A549 (cell line): ENCODE measurements around the gene ADAMTSL4. TPM values are rescaled to one million over a fixed set of nuclear protein-coding genes. Genes with fewer than 3 reads are reported as not detected.
A peak's percentile ranks its signal among the peaks of the same experiment; 100 is the strongest.
"Not testable (repeated sequence)": the region's sequence is repeated elsewhere in the genome, so short reads cannot be mapped to it uniquely, and the experiment has no call there.

Experiments used
- ATAC-seq, 2 experiments: fragments of 200-7000 bp in 1 of 2; fragments of >200 bp in 1 of 2; cut with Nextera tagmentation in 1 of 2; cut with Tn5 transposase in 1 of 2; 3 replicates each; pipeline versions ENCODE4 v1.8.0 to v1.9.1; 2018 to 2020; ENCODE audit warnings: mild to moderate bottlenecking in 1 of 2, moderate library complexity in 1 of 2
- CTCF ChIA-PET: fragments of 300-600 bp; sonication (Branson Sonifier 250); formaldehyde crosslinking; extraction: SDS; loops from one replicate; lab custom pipeline; 2021; ENCODE audit warnings: antibody characterized with exemption, inconsistent platforms; lab: Yijun Ruan, JAX
- POLR2A ChIA-PET: fragments of 350-600 bp; formaldehyde crosslinking; extraction: SDS; loops from one replicate; lab custom pipeline; 2021; ENCODE audit warnings: antibody characterized with exemption, inconsistent platforms; lab: Yijun Ruan, JAX
- DNase-seq, 2 experiments: peaks; one replicate each; pipeline versions ENCODE4 v3.0.0 to v3.0.0-alpha.2; 2011 to 2016; ENCODE audit warnings: low read depth in 1 of 2, low spot score in 1 of 2
- FAIRE-seq: peaks from 2 replicates; lab custom pipeline; 2011; peaks lifted over from hg19 to GRCh38; lab: Jason Lieb, UNC
- H3K27ac ChIP-seq, 2 experiments: fragments of >200 bp; sonication (Bioruptor Twin); formaldehyde crosslinking; 3 replicates each; pipeline ENCODE4 v1.5.1; 2016 to 2017
- H3K4me1 ChIP-seq: fragments of >200 bp; sonication (Bioruptor Twin); formaldehyde crosslinking; 3 replicates; pipeline ENCODE4 v1.6.1; 2016
- H3K4me2 ChIP-seq: fragments of >200 bp; sonication (Bioruptor Twin); formaldehyde crosslinking; 3 replicates; pipeline ENCODE4 v1.6.1; 2016
- H3K4me3 ChIP-seq: fragments of >200 bp; sonication (Bioruptor Twin); formaldehyde crosslinking; 3 replicates; pipeline ENCODE4 v1.5.1; 2016
- H3K9me3 ChIP-seq: fragments of >200 bp; sonication (Bioruptor Twin); formaldehyde crosslinking; 3 replicates; pipeline ENCODE4 v1.6.1; 2016
- BHLHE40 ChIP-seq: IDR thresholded peaks from 2 replicates; pipeline ENCODE4 v1.6.1; 2012; ENCODE audit warnings: low read depth, low read length, inconsistent platforms
- CBX2 ChIP-seq: fragments of 200-600 bp; sonication (generic); IDR thresholded peaks from 2 replicates; pipeline ENCODE4 v1.6.1; 2016; ENCODE audit warnings: low read depth, mild to moderate bottlenecking, borderline replicate concordance
- EHF ChIP-seq: fragments of 250-450 bp; sonication (Bioruptor Pico); IDR thresholded peaks from 2 replicates; pipeline ENCODE4 v1.5.0; 2020; ENCODE audit warnings: mild to moderate bottlenecking
- EHMT2 ChIP-seq: fragments of 200-600 bp; sonication (generic); IDR thresholded peaks from 2 replicates; pipeline ENCODE4 v1.6.1; 2016; ENCODE audit warnings: antibody characterized with exemption, low read depth, mild to moderate bottlenecking, moderate library complexity
- FOSB ChIP-seq: fragments of 250-450 bp; sonication (Bioruptor Pico); IDR thresholded peaks from 2 replicates; pipeline ENCODE4 v1.5.0; 2020; ENCODE audit warnings: mild to moderate bottlenecking, moderate library complexity
- FOSL2 ChIP-seq, 2 experiments: fragments of 450-650 bp in 1 of 2; fragments of >200 bp in 1 of 2; sonication (Bioruptor Twin) in 1 of 2; formaldehyde crosslinking; IDR thresholded peaks; 2 replicates each; pipeline versions ENCODE4 v1.5.0 to v1.6.1; 2016 to 2020; ENCODE audit warnings: mild to moderate bottlenecking in 1 of 2, moderate library complexity in 1 of 2
- HOXB13 ChIP-seq: fragments of 250-450 bp; sonication (Bioruptor Pico); IDR thresholded peaks from 2 replicates; pipeline ENCODE4 v1.5.0; 2020; ENCODE audit warnings: low read depth, mild to moderate bottlenecking, moderate library complexity
- KDM1A ChIP-seq: fragments of 200-600 bp; sonication (generic); IDR thresholded peaks from 2 replicates; pipeline ENCODE4 v1.6.1; 2016; ENCODE audit warnings: low read depth, mild to moderate bottlenecking
- NFE2L2 ChIP-seq: fragments of 150-350 bp; conservative IDR thresholded peaks from 2 replicates; pipeline ENCODE4 v1.6.1; 2014; ENCODE audit warnings: low read length
- NPAS2 ChIP-seq: fragments of 250-450 bp; sonication (Bioruptor Pico); IDR thresholded peaks from 2 replicates; pipeline ENCODE4 v1.8.0; 2022; ENCODE audit warnings: mild to moderate bottlenecking, moderate library complexity, borderline replicate concordance
- PHF8 ChIP-seq: fragments of 200-600 bp; sonication (generic); IDR thresholded peaks from 2 replicates; pipeline ENCODE4 v1.6.1; 2016; ENCODE audit warnings: low read depth, mild to moderate bottlenecking, antibody characterized with exemption, moderate library complexity, borderline replicate concordance
- POLR2AphosphoS2 ChIP-seq: conservative IDR thresholded peaks from 2 replicates; pipeline ENCODE4 v1.6.1; 2012; ENCODE audit warnings: low read length, improper control_type of control experiment, inconsistent platforms
- RCOR1 ChIP-seq: fragments of 150-350 bp; IDR thresholded peaks from 2 replicates; pipeline ENCODE4 v1.6.1; 2014; ENCODE audit warnings: antibody characterized with exemption, low read length, low read depth
- RFX5 ChIP-seq: fragments of 450-650 bp; IDR thresholded peaks from 2 replicates; pipeline ENCODE4 v1.7.1; 2014; ENCODE audit warnings: antibody characterized with exemption, mild to moderate bottlenecking, moderate library complexity
- ZNF302 ChIP-seq: fragments of 250-450 bp; sonication (Bioruptor Pico); IDR thresholded peaks from 2 replicates; pipeline ENCODE4 v1.9.0; 2021; ENCODE audit warnings: inconsistent platforms, mild to moderate bottlenecking, moderate library complexity
- ZSCAN20 ChIP-seq: fragments of 250-450 bp; sonication (Bioruptor Pico); IDR thresholded peaks from 2 replicates; pipeline ENCODE4 v1.8.0; 2022; ENCODE audit warnings: mild to moderate bottlenecking, moderate library complexity
- WGBS: methylation state at CpG from one replicate; pipeline ENCODE4 v1.1.6; 2017; ENCODE audit errors: missing lambda C conversion rate; 5-methylcytosine and 5-hydroxymethylcytosine counted together
- polyA plus RNA-seq, 4 experiments: library from polyadenylated mRNA; depleted of rRNA in 3 of 4; stranded (reverse); fragments of >200 nt; fragmentation: RNase III in 1 of 4; extraction: RNeasy Plus Mini Kit Qiagen cat#74134 plus additional on column Dnase treatment in 1 of 4; gene quantifications; 2 replicates in 3 of 4; 3 replicates in 1 of 4; pipeline ENCODE4 v1.2.3, GENCODE V29; 2011 to 2017
- TF ChIP-seq, protein P1 (sequence below): fragments of >200 bp; sonication (Bioruptor Twin); formaldehyde crosslinking; IDR thresholded peaks from 3 replicates; pipeline ENCODE4 v1.5.1; 2016
- TF ChIP-seq, protein P2 (sequence below): IDR thresholded peaks from 2 replicates; pipeline ENCODE4 v1.6.1; 2012
- TF ChIP-seq, protein P3 (sequence below): fragments of 250-450 bp; sonication (Bioruptor Pico); IDR thresholded peaks from 2 replicates; pipeline ENCODE4 v1.5.0; 2020; ENCODE audit warnings: low read depth, mild to moderate bottlenecking, moderate library complexity
- TF ChIP-seq, protein P4 (sequence below): fragments of 250-450 bp; sonication (Bioruptor Pico); IDR thresholded peaks from 2 replicates; pipeline ENCODE4 v1.5.0; 2021; ENCODE audit warnings: mild to moderate bottlenecking, moderate library complexity, borderline replicate concordance
- TF ChIP-seq, protein P5 (sequence below): IDR thresholded peaks from 2 replicates; pipeline ENCODE4 v1.6.1; 2012; ENCODE audit warnings: low read depth, borderline replicate concordance

The ADAMTSL4 gene
- polyA plus RNA-seq, 2 of the 4 experiments (the other 2 are of a cell fraction) = 1.3 to 2.0 TPM

DNA sequence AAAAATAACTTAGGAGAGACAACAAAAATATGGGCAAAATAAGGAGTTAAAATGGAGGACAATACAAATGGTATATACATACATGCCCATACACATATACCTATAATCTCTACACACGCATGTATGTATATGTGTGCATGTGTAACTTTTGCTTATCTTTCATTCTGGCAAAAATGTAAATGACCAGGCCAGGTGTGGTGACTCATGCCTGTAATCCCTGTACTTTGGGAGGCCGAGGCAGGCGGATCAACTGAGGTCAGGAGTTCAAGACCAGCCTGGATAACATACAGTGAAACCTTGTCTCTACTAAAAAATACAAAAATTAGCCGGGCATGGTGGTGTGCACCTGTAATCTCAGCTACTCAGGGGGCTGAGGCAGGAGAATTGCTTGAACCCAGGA lies 49.1 kb downstream of the ADAMTSL4 start:
- ATAC-seq = not testable (repeated sequence)

DNA sequence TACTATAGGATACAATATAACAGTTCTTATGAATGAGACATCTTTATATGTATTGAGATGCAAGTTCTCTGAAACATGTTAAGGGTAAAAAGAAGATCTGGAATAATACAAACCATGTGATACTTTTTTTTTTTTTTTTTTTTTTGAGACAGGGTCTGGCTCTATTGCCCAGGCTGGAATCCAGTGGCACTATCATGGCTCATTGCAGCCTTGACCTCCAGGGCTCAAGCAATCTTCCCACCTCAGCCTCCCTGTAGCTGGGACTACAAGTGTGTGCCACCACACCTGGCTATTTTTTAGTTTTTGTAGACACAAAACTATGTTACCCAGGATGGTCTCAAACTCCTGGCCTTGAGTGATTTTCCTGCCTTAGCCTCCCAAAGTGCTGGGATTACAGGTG lies 52.3 kb downstream of the ADAMTSL4 start:
- Histone ChIP-seq H3K27ac (peak overlapping the region; percentile 54 to 81; a peak in 5 of 6 replicates), H3K4me1 (peaks cover 42% of the 10 kb centered on the region), H3K4me2 (no peak overlapping the region), H3K4me3 (no peak overlapping the region), H3K9me3 (no peaks in the 10 kb centered on the region)
- TF ChIP-seq HOXB13 (CRISPR knock-in tag) (no peak), RCOR1 (no peak), BHLHE40 (no peak), EHF (CRISPR knock-in tag) (no peak), NFE2L2 (no peak), PHF8 (no peak)
- FAIRE-seq = no peak
- no peak for ATAC-seq
- ChIA-PET POLR2A (no interaction called here), CTCF (interaction anchor here (0.6 to 1.8 kb wide), 3 partner anchors 41 to 576 kb away, joined by 3 to 7 read pairs (median 3); no protein-coding TSS in a partner anchor)
- no peak for DNase-seq

More for the DNA sequence above, 49.1 kb downstream of the ADAMTSL4 start:
- H3K27ac ChIP-seq; H3K4me2 ChIP-seq; DNase-seq; FAIRE-seq; H3K4me3 ChIP-seq; H3K9me3 ChIP-seq; CTCF ChIA-PET; TF ChIP-seq FOSL2 (IDR thresholded peaks at IDR 0.05): not testable (repeated sequence)
- TF ChIP-seq FOSL2 (CRISPR knock-in tag; IDR thresholded peaks at IDR 0.05) = peak; percentile 18; the same call in 1 of the 2 replicates
- peaks cover 31% of the 10 kb centered on the region for H3K4me1 ChIP-seq
- WGBS = 93% methylated on average over 4 of the region's 4 CpGs
- POLR2A ChIA-PET = interaction anchor here (0.6 to 1.8 kb wide), 2 partner anchors 19 kb away, joined by 3 to 10 read pairs; partner anchors contain the start of gene MCL1

DNA sequence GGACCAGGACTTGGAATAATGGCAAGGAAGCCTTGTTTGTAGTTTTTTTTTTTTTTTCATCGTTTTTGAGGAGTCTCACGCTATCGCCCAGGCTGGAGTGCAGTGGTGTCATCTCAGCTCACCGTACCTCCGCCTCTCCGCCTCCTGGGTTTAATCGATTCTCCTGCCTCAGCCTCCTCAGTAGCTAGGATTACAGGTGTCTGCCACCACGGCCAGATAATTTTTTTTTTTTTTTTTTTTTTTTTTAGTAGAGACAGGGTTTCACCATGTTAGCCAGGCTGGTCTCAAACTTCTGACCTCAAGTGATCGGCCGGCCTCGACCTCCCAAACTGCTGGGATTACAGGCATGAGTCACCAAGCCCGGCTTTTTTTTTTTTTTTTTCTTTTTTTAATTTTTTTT lies 53.2 kb downstream of the ADAMTSL4 start:
- H3K4me2 ChIP-seq, FAIRE-seq, DNase-seq, H3K4me3 ChIP-seq, ATAC-seq, H3K9me3 ChIP-seq: not testable (repeated sequence)
- H3K27ac ChIP-seq = peak overlapping the region in 1 of 2 experiments; percentile 81; a peak in 2 of 6 replicates
- H3K4me1 ChIP-seq = peaks cover 36% of the 10 kb centered on the region
- WGBS = 86% methylated on average over 12 of the region's 12 CpGs
- ChIA-PET POLR2A (interaction anchor here (1.6 to 3.4 kb wide), 2 partner anchors 23 to 27 kb away, joined by 5 to 49 read pairs; partner anchors contain the start of genes ENSA and MCL1), CTCF (interaction anchor here (0.5 to 1.8 kb wide), 4 partner anchors 11 to 70 kb away, joined by 3 to 7 read pairs (median 4); no protein-coding TSS in a partner anchor)

DNA sequence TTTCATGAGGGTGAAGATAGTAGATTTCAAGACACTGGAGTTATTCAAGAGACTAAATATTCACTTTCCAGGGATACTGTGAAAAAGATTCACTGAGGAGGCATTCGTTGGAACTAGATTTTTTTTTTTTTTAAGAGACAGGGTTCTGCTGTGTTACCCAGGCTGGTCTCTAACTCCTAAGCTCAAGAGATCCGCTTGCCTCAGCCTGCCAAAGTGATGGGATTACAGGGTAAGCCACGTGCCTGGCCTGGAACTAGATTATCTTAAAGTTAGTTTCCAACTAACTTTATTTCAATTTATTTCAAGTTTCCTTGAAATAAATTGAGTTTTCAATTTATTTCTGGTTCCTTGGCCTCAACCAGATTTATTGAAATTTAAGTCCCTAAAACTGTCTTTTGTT lies 54.5 kb downstream of the ADAMTSL4 start:
- CTCF ChIA-PET = interaction anchor here (0.9 to 1.7 kb wide), 5 partner anchors 10 to 43 kb away, joined by 3 to 7 read pairs (median 5); partner anchors contain the start of gene MCL1
- no peak for FAIRE-seq
- WGBS = 91% methylated on average over 3 of the region's 3 CpGs

More for the DNA sequence above, 54.5 kb downstream of the ADAMTSL4 start:
- Histone ChIP-seq H3K27ac (peak overlapping the region; percentile 89), H3K4me3 (no peak overlapping the region), H3K9me3 (no peaks in the 10 kb centered on the region), H3K4me2 (peak overlapping the region; percentile 65; the same call in 2 of the 3 replicates), H3K4me1 (peaks cover 36% of the 10 kb centered on the region)
- ATAC-seq = no peak
- no peak for DNase-seq
- TF ChIP-seq, protein P1, sequence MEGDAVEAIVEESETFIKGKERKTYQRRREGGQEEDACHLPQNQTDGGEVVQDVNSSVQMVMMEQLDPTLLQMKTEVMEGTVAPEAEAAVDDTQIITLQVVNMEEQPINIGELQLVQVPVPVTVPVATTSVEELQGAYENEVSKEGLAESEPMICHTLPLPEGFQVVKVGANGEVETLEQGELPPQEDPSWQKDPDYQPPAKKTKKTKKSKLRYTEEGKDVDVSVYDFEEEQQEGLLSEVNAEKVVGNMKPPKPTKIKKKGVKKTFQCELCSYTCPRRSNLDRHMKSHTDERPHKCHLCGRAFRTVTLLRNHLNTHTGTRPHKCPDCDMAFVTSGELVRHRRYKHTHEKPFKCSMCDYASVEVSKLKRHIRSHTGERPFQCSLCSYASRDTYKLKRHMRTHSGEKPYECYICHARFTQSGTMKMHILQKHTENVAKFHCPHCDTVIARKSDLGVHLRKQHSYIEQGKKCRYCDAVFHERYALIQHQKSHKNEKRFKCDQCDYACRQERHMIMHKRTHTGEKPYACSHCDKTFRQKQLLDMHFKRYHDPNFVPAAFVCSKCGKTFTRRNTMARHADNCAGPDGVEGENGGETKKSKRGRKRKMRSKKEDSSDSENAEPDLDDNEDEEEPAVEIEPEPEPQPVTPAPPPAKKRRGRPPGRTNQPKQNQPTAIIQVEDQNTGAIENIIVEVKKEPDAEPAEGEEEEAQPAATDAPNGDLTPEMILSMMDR = no peak
- TF ChIP-seq, protein P2, sequence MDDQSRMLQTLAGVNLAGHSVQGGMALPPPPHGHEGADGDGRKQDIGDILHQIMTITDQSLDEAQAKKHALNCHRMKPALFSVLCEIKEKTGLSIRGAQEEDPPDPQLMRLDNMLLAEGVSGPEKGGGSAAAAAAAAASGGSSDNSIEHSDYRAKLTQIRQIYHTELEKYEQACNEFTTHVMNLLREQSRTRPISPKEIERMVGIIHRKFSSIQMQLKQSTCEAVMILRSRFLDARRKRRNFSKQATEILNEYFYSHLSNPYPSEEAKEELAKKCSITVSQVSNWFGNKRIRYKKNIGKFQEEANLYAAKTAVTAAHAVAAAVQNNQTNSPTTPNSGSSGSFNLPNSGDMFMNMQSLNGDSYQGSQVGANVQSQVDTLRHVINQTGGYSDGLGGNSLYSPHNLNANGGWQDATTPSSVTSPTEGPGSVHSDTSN = no peak
- TF ChIP-seq ZNF302 = no peak
- TF ChIP-seq, protein P3, sequence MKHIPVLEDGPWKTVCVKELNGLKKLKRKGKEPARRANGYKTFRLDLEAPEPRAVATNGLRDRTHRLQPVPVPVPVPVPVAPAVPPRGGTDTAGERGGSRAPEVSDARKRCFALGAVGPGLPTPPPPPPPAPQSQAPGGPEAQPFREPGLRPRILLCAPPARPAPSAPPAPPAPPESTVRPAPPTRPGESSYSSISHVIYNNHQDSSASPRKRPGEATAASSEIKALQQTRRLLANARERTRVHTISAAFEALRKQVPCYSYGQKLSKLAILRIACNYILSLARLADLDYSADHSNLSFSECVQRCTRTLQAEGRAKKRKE (CRISPR knock-in tag) = no peak
- no peak for TF ChIP-seq POLR2AphosphoS2
- no peak for TF ChIP-seq RFX5
- no peak for TF ChIP-seq ZSCAN20 (CRISPR knock-in tag)
- TF ChIP-seq NPAS2 (CRISPR knock-in tag) = no peak
- TF ChIP-seq EHF (CRISPR knock-in tag) = no peak
- TF ChIP-seq KDM1A = no peak
- TF ChIP-seq EHMT2 = no peak
- TF ChIP-seq FOSB (CRISPR knock-in tag) = no peak
- no peak for TF ChIP-seq CBX2
- TF ChIP-seq, protein P4, sequence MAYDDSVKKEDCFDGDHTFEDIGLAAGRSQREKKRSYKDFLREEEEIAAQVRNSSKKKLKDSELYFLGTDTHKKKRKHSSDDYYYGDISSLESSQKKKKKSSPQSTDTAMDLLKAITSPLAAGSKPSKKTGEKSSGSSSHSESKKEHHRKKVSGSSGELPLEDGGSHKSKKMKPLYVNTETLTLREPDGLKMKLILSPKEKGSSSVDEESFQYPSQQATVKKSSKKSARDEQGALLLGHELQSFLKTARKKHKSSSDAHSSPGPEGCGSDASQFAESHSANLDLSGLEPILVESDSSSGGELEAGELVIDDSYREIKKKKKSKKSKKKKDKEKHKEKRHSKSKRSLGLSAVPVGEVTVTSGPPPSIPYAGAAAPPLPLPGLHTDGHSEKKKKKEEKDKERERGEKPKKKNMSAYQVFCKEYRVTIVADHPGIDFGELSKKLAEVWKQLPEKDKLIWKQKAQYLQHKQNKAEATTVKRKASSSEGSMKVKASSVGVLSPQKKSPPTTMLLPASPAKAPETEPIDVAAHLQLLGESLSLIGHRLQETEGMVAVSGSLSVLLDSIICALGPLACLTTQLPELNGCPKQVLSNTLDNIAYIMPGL (CRISPR knock-in tag) = no peak
- TF ChIP-seq, protein P5, sequence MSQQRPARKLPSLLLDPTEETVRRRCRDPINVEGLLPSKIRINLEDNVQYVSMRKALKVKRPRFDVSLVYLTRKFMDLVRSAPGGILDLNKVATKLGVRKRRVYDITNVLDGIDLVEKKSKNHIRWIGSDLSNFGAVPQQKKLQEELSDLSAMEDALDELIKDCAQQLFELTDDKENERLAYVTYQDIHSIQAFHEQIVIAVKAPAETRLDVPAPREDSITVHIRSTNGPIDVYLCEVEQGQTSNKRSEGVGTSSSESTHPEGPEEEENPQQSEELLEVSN = no peak
- POLR2A ChIA-PET = interaction anchor here (1.0 to 3.4 kb wide), 5 partner anchors 10 to 42 kb away, joined by 3 to 49 read pairs (median 5); partner anchors contain the start of genes ENSA and MCL1
